HG03175 (cell line): ENCODE results near the gene ADGRG1.
"Not testable (repeated sequence)": the region's sequence is repeated elsewhere in the genome, so short reads cannot be mapped to it uniquely, and the experiment has no call there.

Experiments
- ATAC-seq: cut with Tn5 transposase; IDR thresholded peaks from one replicate; pipeline ENCODE4 v1.9.1; 2021; ENCODE audit warnings: mild to moderate bottlenecking, moderate library complexity; ENCODE audit not compliant: unreplicated experiment

ADGRG1 gene

DNA sequence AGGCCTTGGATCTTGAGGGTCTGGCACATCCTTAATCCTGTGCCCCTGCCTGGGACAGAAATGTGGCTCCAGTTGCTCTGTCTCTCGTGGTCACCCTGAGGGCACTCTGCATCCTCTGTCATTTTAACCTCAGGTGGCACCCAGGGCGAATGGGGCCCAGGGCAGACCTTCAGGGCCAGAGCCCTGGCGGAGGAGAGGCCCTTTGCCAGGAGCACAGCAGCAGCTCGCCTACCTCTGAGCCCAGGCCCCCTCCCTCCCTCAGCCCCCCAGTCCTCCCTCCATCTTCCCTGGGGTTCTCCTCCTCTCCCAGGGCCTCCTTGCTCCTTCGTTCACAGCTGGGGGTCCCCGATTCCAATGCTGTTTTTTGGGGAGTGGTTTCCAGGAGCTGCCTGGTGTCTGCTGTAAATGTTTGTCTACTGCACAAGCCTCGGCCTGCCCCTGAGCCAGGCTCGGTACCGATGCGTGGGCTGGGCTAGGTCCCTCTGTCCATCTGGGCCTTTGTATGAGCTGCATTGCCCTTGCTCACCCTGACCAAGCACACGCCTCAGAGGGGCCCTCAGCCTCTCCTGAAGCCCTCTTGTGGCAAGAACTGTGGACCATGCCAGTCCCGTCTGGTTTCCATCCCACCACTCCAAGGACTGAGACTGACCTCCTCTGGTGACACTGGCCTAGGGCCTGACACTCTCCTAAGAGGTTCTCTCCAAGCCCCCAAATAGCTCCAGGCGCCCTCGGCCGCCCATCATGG, 35.7 kb downstream of the ADGRG1 start:
- no peak for ATAC-seq

DNA sequence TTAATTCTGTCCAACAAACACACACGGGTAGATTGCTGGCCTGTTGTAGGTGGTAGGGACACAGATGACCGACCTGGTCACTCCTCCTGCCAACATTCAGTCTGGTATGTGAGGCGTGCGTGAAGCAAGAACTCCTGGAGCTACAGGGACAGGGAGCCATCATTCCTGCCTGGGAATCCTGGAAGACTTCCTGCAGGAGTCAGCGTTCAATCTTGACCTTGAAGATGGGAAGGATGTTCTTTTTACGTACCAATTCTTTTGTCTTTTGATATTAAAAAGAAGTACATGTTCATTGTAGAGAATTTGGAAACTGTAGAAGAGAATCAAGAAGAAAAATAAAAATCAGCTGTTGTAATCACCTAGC, 36.2 kb downstream of the ADGRG1 start:
- no peak for ATAC-seq

DNA sequence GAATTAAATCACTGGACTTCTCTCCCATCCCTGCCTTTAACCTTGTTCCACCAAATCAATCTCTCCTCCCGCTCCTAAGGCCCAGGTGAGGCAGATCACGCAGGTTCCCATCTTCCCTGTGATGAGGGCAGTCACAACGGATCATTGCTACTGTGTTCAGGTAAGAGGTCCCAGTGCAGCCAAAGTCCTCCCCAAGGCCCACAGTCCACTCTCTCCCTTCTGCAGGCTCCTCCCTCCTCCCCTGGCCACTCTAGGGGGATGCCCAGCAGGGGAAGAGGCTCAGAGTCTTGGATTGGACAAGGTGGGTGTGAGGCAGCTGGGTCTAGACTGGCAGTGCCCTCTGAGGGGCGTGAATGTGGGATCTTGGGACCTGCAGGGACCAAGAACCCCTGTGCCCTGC, 37.1 kb downstream of the ADGRG1 start:
- ATAC-seq = no peak

DNA sequence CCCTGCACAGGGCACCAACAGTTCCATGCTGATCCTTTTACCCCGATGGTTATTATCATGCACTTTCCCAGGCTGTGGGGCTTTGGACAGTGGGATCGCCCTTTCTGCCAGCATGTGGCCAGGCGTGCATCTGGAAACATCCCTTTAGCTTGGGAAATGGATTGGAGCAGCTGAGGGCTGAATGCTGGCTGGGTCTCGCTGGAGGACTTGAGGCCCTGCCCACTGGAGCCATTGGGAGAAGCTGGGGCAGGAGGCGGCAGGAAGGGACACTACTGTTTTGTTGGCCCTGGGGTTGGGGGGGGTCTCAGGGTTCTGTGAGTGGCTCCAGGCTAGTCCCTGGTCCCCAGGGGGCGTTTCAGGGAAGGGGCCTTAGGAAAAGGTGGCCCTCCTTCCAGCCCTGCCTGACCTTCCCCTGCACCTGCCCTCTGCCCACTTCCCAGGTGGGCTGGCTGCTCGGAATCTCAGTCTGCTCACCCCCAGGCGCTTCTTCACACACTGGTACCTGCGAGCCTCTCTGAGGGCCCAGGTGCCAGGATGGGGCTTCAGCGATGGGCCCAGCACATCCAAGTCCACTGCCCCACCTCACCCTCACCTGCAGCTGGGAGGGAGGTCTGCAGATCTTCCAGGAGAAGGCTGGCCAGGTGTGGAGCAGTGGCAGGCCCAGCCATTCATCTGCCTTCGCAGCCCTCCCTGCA, 38.1 kb downstream of the ADGRG1 start:
- no peak for ATAC-seq

DNA sequence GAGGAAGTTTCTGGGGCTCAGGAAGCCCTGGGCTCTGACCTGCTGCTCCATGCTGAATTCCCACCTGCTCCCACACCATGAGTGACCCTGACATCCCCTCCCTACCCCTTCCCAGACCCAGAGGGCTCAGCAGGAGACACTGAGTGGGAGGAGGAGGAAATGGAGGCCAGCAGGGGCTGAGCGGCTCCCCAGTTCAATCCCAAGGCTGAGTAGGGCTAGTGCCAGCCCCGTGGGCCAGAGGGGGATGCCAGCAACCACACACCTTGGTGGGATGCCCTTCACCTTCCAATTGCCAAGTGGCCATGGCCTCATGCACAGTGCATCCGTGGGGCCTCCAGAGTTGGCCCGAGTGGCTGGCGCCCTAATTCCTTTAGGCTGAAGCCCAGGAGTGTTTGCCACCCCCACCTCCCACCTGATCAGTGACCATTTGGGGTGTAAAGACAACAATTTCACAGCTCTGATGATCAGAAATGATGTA, 38.7 kb downstream of the ADGRG1 start:
- no peak for ATAC-seq

DNA sequence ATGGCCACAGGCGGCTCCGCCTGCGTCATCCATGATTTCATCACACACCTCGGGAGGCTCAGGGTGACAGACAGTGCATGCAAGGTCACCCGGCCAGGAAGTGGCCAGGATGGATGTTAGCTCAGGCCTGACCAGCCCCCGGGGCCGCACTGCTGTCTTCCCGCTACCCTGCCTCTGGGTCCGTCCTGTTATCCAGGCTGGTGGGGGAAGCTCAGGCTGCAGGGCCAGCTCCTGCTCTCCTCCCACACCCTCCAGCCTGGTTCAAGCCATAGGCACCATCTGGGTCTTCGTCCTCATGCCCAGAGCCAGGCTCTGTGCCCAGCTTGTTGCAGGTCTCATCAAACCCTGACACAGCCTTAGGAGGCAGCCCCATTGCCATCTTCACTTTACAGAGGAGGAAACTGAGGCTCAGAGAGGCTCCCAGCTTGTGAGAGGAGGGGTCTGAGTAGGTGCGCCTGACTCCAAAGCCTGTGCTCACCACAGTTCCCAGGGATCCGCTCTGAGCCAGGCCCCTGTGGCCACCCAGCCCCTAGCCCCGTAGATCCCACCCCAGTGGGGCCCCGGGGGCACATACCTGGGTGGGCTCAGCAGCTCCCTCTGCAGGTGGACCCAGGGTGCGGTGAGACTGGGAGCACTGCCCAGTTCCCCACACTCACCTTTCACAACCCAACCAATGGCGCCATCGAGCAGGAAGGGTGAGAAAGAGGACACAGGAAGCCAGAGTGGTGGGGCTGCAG, 39.3 kb downstream of the ADGRG1 start:
- ATAC-seq = no peak

DNA sequence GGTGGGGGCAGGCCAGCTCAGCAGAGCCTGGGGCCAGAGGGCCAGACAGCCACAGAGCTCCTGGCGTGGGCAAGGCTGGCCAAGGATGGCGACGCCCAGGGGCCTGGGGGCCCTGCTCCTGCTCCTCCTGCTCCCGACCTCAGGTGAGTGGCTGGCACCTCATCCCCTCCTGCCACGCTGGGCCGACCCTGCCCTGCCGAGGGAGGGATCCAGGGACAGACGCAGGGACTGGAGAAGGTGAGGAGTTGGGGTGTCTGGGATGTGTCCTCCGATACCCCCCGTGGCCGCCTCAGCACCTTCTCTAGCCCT, 39.8 kb downstream of the ADGRG1 start, which contains the start of gene ADGRG3:
TSS of gene ADGRG3 (plus strand) at position 44 of the 309 bp plus-strand sequence. CDS start at position 86, 42 bp downstream.
- no peak for ATAC-seq

DNA sequence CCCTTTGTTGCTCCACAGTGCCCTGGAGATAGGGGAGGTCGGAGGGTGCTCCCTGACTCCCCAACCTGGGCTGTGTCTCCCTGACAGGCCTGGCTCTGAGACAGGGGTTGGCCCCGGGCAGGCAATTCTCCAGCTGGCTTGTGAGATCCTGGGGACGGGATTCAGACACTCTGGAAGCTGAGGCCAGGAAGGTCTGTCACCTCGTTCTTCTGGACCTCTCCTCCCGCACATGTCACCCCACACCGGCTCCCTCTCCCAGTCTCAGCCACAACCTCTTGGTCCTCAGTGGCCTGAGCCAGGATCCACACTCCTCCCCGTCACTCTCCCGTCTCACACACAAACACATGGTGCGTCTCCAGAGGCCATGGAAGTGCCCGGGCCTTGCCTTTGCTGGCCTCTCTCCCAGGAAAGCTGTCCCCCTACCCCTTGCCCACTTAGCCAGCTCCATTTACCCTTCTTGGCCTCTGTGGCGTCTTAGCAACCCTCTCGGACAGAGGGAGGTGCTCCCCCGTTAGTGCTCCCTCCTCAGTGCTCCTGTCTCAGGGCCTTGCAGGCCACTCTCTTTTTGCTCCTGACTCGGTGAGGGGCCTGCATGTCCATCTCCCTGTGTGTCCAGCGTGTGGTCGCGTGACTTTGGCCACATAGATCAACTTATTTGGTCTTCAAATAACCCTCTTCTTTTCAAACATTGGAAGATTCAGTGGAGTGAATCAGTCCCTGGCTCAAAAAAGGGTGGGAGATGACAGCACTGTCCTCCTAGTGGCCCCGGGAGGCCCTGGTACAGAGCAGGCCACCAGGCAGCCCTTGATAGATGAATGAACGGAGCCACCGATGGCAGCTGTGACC, 40.4 kb downstream of the ADGRG1 start:
- ATAC-seq = no peak

DNA sequence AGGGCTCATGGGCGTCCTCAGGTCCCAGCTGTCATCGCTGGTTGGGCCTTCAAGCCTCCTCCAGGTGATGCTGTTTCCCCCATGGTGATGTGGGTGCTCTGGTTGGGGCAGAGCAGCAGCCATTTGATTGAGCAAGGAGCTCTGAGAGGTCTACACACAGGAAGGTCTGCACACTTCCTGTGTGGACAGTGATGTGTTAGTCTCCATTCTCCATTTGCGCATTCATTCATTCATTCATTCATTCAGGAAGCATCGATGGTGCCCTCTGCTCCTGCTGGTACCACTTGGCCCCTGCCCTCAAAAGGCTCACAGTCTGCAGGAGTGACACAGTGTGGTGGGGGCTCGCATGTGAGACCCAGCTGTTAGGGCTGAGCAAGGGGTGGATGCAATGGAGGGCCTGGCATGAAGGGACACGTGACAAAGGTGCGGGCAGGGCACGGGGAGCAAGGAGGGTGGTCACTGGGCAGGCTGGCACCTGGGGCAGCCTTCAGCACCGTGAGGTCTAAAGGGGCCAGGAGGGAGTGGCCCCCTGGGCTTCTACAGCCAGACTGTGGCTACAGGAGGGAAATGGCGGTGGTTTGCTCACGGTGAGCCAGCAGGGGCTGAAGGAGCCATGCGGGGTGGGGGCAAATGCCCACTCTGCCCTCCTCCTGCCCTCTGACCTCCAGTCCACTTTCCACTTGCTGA, 41.2 kb downstream of the ADGRG1 start:
- ATAC-seq = no peak

DNA sequence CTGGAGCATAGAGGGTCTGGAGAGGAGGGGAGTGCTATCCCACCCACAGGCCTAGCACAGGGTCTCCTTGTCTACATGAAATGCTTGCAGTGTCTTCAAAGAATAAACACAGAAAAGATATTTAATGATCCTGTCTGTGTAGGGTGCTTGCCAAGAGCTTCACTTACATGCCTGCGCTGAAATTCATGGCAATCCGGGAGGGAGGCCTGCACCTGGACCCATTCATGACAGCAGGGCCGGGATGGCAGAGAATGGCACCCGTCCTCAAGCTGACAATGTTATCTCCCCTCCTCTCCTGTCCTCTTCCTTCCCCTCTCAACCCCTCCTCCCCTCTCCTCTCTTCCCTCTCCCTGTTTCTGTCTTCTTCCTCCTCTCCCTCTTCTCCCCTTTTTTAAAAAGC, 41.8 kb downstream of the ADGRG1 start:
- ATAC-seq = no peak

DNA sequence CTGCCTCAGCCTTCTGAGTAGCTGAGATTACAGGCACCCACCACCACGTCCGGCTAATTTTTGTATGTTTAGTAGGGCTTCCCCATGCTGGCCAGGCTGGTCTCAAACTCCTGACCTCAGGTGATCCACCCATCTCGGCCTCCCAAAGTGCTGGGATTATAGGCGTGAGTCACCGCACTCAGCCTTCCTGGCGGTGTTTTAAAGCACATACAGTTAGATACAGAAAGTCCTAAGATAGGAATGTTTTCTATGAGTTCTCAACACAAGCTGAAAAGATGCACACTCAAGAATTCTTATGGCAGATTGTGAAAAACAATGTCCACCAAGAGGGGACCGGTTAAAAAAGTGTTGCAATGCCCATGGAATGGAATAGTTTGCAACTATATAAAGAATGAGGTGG, 43.0 kb downstream of the ADGRG1 start:
- ATAC-seq = not testable (repeated sequence)

DNA sequence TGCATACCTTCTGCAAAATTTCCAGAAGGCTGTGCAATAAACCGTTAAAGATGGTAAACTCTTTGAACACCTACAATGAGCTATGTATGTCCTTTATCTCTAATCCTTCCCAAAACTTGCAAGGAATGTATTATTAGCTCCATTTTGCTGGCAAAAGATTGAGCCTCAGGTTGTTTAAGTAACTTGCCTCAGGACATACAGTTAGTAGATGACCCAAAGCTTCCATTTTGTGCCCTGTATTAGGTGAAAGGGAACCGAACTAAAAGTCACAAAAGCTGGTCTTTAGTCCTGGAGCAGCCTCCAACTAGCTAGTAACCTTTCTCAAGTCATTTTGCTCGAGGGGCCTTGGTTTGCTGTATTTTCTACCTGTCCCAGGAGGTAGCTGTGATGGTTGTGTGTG, 44.0 kb downstream of the ADGRG1 start:
- ATAC-seq = no peak

DNA sequence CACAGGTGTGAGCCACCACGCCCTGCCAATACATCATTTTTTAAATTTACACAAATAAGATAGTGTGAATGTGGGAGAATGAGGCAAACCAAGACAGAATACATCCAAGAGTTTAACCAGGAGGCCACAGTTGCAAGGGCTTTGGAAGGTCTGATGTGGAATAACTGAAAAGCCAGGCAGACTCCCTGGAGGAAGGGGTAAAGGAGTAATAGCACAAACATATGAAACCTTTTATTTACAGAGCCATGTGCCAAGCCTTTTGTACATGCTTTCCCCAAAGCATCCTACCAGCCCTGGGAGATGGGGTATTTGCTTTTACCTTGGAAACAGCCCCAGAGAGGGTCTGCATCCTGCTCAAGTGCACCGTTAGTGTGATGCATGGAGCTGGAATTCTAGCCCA, 44.4 kb downstream of the ADGRG1 start:
- no peak for ATAC-seq

DNA sequence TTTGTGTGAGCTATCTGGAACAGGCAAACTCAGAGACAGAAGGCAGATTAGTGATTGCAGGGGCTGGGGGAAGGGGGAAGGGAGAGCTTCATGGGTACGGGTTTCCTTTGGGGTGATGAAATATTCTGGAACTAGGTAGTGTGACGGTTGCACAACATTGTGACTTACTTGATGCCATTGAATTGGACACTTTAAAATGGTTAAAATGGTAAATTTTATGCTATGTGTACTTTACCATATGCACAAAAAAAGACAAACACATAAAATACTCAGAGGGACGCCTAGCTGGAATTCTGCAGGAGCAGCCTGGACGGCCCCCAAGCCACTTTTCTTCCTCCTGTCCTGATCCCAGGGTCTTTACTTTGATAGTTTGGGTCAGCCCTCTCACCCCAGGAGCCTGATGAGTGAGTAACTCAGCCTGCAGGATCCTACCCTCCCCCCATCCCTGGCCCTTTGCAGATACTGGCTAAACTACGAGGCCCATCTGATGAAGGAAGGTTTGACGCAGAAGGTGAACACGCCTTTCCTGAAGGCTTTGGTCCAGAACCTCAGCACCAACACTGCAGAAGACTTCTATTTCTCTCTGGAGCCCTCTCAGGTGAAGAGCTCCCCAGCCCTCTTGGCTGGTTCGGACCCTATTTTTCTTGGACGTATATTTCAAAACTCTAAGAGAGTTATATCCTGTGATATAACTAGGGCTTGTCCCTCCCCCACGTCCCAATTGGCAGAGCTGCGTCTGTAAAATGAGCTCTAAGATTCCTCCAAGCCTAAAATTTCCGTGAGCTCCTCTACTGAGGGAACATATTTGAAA, 47.5 kb downstream of the ADGRG1 start:
- no peak for ATAC-seq

DNA sequence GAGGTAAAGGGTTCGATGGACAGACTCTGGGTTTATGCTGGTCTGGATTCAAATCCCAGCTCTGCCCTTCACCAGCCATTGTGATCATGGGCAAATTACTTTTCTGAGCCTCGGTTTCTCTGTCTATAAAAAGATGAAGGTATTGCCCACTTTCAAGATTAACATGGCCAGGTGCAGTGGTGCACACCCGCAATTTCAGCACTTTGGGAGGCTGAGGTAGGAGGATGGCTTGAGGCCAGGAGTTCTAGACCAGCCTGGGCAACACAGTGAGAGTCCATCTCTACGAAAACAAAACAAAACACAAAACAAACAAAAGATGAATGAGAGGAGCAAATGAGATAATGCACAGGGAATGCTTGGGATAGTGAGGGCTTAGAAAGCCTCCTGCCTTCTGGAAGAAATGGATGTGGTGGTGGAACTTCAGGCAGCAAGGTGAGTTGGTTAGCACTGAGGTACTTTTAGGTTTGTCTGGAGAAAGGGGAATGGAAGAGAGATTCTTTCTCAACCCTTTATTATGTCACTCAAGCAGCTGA, 48.2 kb downstream of the ADGRG1 start:
- no peak for ATAC-seq

DNA sequence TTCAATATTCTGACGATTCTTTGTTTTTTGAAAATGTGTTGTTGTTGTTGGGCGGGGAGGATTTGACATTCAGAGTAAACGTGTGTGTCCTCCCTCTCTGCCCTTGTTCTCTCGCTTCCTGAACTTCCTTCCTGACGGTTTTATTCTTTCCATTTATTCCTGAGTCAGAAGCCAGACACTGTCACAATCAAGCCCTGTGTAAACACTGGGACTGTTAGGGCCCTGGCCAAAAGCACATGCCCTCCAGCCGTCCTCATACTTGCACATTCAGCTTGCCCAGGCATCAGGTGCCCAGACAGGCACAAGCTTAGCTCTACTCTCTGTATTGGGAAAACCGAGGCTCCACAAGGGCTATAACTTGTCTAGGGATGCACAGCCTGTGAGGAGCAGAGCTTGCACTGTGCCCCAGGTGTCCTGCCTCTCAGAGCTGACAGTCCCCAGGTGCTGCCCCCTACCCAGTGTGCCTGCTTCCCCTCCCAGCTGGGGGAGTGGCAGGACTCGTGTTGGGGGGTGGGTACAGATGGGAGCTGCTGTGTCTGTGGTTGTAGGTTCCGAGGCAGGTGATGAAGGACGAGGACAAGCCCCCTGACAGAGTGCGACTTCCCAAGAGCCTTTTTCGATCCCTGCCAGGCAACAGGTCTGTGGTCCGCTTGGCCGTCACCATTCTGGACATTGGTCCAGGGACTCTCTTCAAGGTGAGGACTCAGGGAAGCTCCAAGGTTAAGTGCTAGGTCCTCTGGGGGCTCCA, 49.4 kb downstream of the ADGRG1 start:
- no peak for ATAC-seq

DNA sequence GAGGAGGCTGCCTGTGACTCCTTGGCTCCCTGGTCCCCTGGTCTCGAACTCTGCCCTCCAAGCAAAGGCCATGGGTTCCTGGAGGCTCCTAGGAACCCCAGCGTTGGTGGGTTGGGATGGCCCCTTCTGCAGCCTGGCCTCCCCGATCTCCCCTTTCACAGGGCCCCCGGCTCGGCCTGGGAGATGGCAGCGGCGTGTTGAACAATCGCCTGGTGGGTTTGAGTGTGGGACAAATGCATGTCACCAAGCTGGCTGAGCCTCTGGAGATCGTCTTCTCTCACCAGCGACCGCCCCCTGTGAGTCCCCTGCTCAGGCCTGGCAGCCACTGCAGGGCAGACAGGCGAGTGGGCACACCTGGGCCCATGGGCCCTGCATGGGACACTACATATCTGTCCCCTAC, 50.6 kb downstream of the ADGRG1 start:
- no peak for ATAC-seq

DNA sequence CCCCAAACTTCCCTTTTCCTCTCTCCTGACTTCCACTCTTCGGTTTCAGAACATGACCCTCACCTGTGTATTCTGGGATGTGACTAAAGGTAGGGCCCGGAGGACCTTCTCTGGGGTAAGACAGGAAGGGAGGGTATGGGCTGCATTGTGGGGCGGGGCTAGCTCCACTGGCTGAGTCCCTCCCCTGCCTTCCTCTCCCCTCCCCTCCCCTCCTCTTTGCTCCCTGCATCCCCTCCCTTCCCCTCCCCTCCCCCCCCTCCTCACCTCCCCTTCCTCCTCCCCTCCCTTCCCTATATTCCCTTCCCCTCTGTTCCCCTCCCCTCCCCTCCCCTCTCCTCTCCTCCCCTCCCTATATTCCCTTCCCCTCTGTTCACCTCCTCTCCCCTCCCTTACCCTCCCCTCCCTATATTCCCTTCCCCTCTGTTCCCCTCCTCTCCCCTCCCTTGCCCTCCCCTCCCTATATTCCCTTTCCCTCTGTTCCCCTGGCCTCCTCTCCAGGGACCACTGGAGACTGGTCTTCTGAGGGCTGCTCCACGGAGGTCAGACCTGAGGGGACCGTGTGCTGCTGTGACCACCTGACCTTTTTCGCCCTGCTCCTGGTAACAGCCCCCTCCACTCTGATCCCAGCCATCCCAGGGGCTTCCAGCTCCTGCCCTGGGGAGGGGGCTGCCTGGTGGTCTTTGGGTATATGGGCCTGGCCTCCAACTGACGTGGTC, 51.5 kb downstream of the ADGRG1 start:
- no peak for ATAC-seq
